Neural cell (in vitro differentiated cells): Measurements from ENCODE around the gene MAPK4.

Experiments
- CTCF ChIP-seq: fragments of 450-650 bp; IDR thresholded peaks from 2 replicates; pipeline ENCODE4 v1.5.1; 2014; ENCODE audit warnings: antibody characterized with exemption, mild to moderate bottlenecking, moderate library complexity; ENCODE audit not compliant: poor library complexity, severe bottlenecking
- EP300 ChIP-seq: fragments of 450-650 bp; conservative IDR thresholded peaks from 2 replicates; pipeline ENCODE4 v1.6.1; 2014; ENCODE audit warnings: antibody characterized with exemption, mild to moderate bottlenecking, moderate library complexity; ENCODE audit not compliant: poor library complexity, severe bottlenecking
- EZH2 ChIP-seq: fragments of 200-600, 300-800 bp; shearing (Covaris generic), sonication (generic); IDR thresholded peaks from 2 replicates; pipeline ENCODE4 v1.6.1; 2014; ENCODE audit warnings: antibody characterized with exemption, low read length, borderline replicate concordance, mild to moderate bottlenecking; ENCODE audit not compliant: insufficient read depth, poor library complexity, severe bottlenecking
- MXI1 ChIP-seq: fragments of 450-650 bp; conservative IDR thresholded peaks from 2 replicates; pipeline ENCODE4 v1.6.1; 2014; ENCODE audit warnings: antibody characterized with exemption, mild to moderate bottlenecking; ENCODE audit not compliant: poor library complexity, severe bottlenecking
- POLR2AphosphoS5 ChIP-seq: IDR thresholded peaks from 2 replicates; pipeline ENCODE4 v1.6.1; 2012
- RAD21 ChIP-seq: fragments of 450-650 bp; conservative IDR thresholded peaks from 2 replicates; pipeline ENCODE4 v1.6.1; 2014; ENCODE audit warnings: antibody characterized with exemption, mild to moderate bottlenecking, moderate library complexity
- REST ChIP-seq: IDR thresholded peaks from 2 replicates; pipeline ENCODE4 v1.6.1; 2012; ENCODE audit warnings: borderline replicate concordance
- SMC3 ChIP-seq: fragments of 450-650 bp; conservative IDR thresholded peaks from 2 replicates; pipeline ENCODE4 v1.6.1; 2014; ENCODE audit warnings: antibody characterized with exemption, mild to moderate bottlenecking, moderate library complexity; ENCODE audit not compliant: poor library complexity
- TAF1 ChIP-seq: IDR thresholded peaks from 2 replicates; pipeline ENCODE4 v1.6.1; 2012; ENCODE audit warnings: low read depth

- TF ChIP-seq CTCF (no peak), RAD21 (no peak), EZH2 (no peak), SMC3 (no peak), TAF1 (no peak), POLR2AphosphoS5 (no peak), EP300 (no peak), REST (no peak), MXI1 (no peak)
These were observed 146.8 kb downstream of the MAPK4 start for GRCh38 chr18:50706651-50707050.
